ENCODE data around the gene SGCA.

DNA sequence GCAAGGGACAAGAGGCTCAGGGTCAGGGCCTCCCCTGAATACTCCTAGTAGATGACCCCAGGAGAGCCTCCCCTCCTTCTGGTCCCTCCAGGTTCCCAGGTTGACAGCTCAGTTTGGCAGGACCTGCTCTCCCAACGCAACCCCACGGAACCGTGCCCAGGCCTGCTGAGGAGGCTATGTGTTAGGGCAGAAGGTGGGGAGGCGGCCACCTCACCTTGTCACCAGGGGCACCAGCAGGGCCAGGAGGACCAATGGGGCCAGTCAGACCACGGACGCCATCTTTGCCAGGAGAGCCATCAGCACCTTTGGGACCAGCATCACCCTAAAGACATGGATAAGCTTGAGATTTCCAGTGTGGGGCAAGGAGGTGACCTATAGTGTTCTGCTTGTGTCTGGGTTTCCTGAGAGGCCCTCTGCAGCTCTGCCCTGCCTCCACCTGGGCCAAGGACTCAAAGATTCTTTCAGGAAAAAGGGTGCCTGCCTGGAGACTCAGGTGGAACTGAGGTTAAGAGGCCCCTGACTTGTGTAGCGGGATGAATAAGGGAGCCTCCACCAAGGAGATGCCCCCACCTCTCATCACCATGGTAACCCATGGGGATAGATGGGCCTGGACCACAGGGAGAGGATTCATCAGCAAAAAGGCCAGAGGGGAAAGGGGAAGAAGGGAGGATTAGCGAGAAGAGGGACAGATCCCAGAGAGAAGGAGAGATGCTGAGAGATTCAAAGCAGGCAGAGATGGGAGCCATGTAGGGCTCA, 25.0 kb downstream of the SGCA start:
- TF ChIP-seq, protein P1, sequence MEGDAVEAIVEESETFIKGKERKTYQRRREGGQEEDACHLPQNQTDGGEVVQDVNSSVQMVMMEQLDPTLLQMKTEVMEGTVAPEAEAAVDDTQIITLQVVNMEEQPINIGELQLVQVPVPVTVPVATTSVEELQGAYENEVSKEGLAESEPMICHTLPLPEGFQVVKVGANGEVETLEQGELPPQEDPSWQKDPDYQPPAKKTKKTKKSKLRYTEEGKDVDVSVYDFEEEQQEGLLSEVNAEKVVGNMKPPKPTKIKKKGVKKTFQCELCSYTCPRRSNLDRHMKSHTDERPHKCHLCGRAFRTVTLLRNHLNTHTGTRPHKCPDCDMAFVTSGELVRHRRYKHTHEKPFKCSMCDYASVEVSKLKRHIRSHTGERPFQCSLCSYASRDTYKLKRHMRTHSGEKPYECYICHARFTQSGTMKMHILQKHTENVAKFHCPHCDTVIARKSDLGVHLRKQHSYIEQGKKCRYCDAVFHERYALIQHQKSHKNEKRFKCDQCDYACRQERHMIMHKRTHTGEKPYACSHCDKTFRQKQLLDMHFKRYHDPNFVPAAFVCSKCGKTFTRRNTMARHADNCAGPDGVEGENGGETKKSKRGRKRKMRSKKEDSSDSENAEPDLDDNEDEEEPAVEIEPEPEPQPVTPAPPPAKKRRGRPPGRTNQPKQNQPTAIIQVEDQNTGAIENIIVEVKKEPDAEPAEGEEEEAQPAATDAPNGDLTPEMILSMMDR (IDR thresholded peaks at IDR 0.05) = no peak
- no peak for TF ChIP-seq POLR2A (IDR thresholded peaks at IDR 0.05)

Data from testis (tissue), 2 donors.